Loucy (cell line): ENCODE results near the gene ITGB1BP1.

Experiments used
- H2AFZ ChIP-seq: fragments of 200-600 bp; sonication (generic); 2 replicates; pipeline ENCODE4 v1.6.0; 2016; ENCODE audit warnings: antibody characterized with exemption, mild to moderate bottlenecking, low read length, moderate library complexity
- H3F3A ChIP-seq: fragments of 200-600 bp; 2 replicates; pipeline ENCODE4 v1.6.0; 2016; ENCODE audit warnings: antibody characterized with exemption, low read depth, mild to moderate bottlenecking
- H3K27me3 ChIP-seq: fragments of 200-600 bp; sonication (generic); 2 replicates; pipeline ENCODE4 v1.6.1; 2014; ENCODE audit warnings: low read length, mild to moderate bottlenecking; ENCODE audit not compliant: insufficient read depth, poor library complexity, severe bottlenecking
- H3K36me3 ChIP-seq: fragments of 200-600 bp; sonication (generic); 2 replicates; pipeline ENCODE4 v1.6.1; 2016; ENCODE audit warnings: low read length; ENCODE audit not compliant: insufficient read depth
- H3K4me1 ChIP-seq: fragments of 200-600 bp; sonication (generic); 2 replicates; pipeline ENCODE4 v1.5.1; 2014; ENCODE audit warnings: low read length, mild to moderate bottlenecking; ENCODE audit not compliant: insufficient read depth, poor library complexity, severe bottlenecking
- H3K4me2 ChIP-seq: fragments of 200-600 bp; sonication (generic); 2 replicates; pipeline ENCODE4 v1.6.0; 2014; ENCODE audit warnings: antibody characterized with exemption, low read length, low read depth, mild to moderate bottlenecking; ENCODE audit not compliant: poor library complexity, severe bottlenecking
- H3K4me3 ChIP-seq: fragments of 200-600 bp; sonication (generic); 2 replicates; pipeline ENCODE4 v1.5.1; 2014; ENCODE audit warnings: low read length, mild to moderate bottlenecking, mixed read lengths; ENCODE audit not compliant: poor library complexity, severe bottlenecking
- H3K79me2 ChIP-seq: fragments of 200-600 bp; sonication (generic); 2 replicates; pipeline ENCODE4 v1.6.1; 2014; ENCODE audit warnings: low read length; ENCODE audit not compliant: insufficient read depth
- H3K9ac ChIP-seq: fragments of 200-600 bp; sonication (generic); 2 replicates; pipeline ENCODE4 v1.6.0; 2014; ENCODE audit warnings: mild to moderate bottlenecking, low read depth, low read length, moderate library complexity; ENCODE audit not compliant: poor library complexity, severe bottlenecking
- H3K9me2 ChIP-seq: fragments of 200-600 bp; sonication (generic); replicated peaks from 2 replicates; pipeline ENCODE4 v1.6.1; 2016; ENCODE audit warnings: low read depth, low read length, mixed read lengths
- H3K9me3 ChIP-seq: fragments of 200-600 bp; sonication (generic); 2 replicates; pipeline ENCODE4 v1.6.1; 2014; ENCODE audit warnings: mild to moderate bottlenecking, antibody characterized with exemption, low read length, low read depth; ENCODE audit not compliant: insufficient read depth
- H4K20me1 ChIP-seq: fragments of 200-600 bp; sonication (generic); 2 replicates; pipeline ENCODE4 v1.6.0; 2014; ENCODE audit warnings: antibody characterized with exemption, low read length, mild to moderate bottlenecking; ENCODE audit not compliant: insufficient read depth, poor library complexity, severe bottlenecking
- CTCF ChIP-seq: fragments of 200-600 bp; sonication (generic); conservative IDR thresholded peaks from 2 replicates; pipeline ENCODE4 v1.5.1; 2014; ENCODE audit warnings: mild to moderate bottlenecking, antibody characterized with exemption, low read length
- EZH2phosphoT487 ChIP-seq: fragments of 200-600 bp; IDR thresholded peaks from 2 replicates; pipeline ENCODE4 v1.6.1; 2018; ENCODE audit warnings: antibody characterized with exemption, mild to moderate bottlenecking, moderate library complexity, borderline replicate concordance

Gene ITGB1BP1

GRCh38 chr2:9445089-9445488 lies 21.8 kb upstream of the ITGB1BP1 start:
- no peaks in the 10 kb centered on the region for H3F3A ChIP-seq
- no peak overlapping the region for H3K4me3 ChIP-seq
- H3K79me2 ChIP-seq = no peaks in the 10 kb centered on the region
- H2AFZ ChIP-seq = no peak overlapping the region
- H3K4me2 ChIP-seq = no peak overlapping the region
- no peaks in the 10 kb centered on the region for H3K4me1 ChIP-seq
- H3K9ac ChIP-seq = no peak overlapping the region
- no peaks in the 10 kb centered on the region for H3K9me2 ChIP-seq
- TF ChIP-seq EZH2phosphoT487 (no peak), CTCF (no peak)
- H3K9me3 ChIP-seq = no peaks in the 10 kb centered on the region
- no peaks in the 10 kb centered on the region for H3K27me3 ChIP-seq
- no peaks in the 10 kb centered on the region for H4K20me1 ChIP-seq
- H3K36me3 ChIP-seq = peaks cover 36% of the 10 kb centered on the region; the same call in 1 of the 2 replicates

- no peak overlapping the region for H3K4me2 ChIP-seq
- H4K20me1 ChIP-seq = no peaks in the 10 kb centered on the region
- TF ChIP-seq EZH2phosphoT487 (no peak), CTCF (no peak)
- no peaks in the 10 kb centered on the region for H3F3A ChIP-seq
- no peaks in the 10 kb centered on the region for H3K27me3 ChIP-seq
- no peak overlapping the region for H2AFZ ChIP-seq
- no peaks in the 10 kb centered on the region for H3K79me2 ChIP-seq
- H3K9ac ChIP-seq = no peak overlapping the region
- no peaks in the 10 kb centered on the region for H3K9me3 ChIP-seq
- peaks cover 35% of the 10 kb centered on the region; the same call in 1 of the 2 replicates for H3K36me3 ChIP-seq
- H3K4me1 ChIP-seq = no peaks in the 10 kb centered on the region
- no peaks in the 10 kb centered on the region for H3K9me2 ChIP-seq
- H3K4me3 ChIP-seq = no peak overlapping the region
Measured at GRCh38 chr2:9443526-9443925, 20.2 kb upstream of the ITGB1BP1 start.

GRCh38 chr2:9441556-9441955 lies 18.2 kb upstream of the ITGB1BP1 start:
- H2AFZ ChIP-seq = no peak overlapping the region
- TF ChIP-seq EZH2phosphoT487 (no peak), CTCF (no peak)

More at GRCh38 chr2:9441556-9441955, 18.2 kb upstream of the ITGB1BP1 start:
- no peaks in the 10 kb centered on the region for H3K27me3 ChIP-seq
- H4K20me1 ChIP-seq = no peaks in the 10 kb centered on the region
- H3K36me3 ChIP-seq = peaks cover 31% of the 10 kb centered on the region; the same call in 1 of the 2 replicates
- no peak overlapping the region for H3K4me2 ChIP-seq
- no peaks in the 10 kb centered on the region for H3K4me1 ChIP-seq
- H3K9me2 ChIP-seq = no peaks in the 10 kb centered on the region
- no peaks in the 10 kb centered on the region for H3K79me2 ChIP-seq
- H3K4me3 ChIP-seq = no peak overlapping the region
- no peak overlapping the region for H3K9ac ChIP-seq
- no peaks in the 10 kb centered on the region for H3K9me3 ChIP-seq
- no peaks in the 10 kb centered on the region for H3F3A ChIP-seq
